Measurements from ENCODE around the gene MPL.

The MPL gene

DNA sequence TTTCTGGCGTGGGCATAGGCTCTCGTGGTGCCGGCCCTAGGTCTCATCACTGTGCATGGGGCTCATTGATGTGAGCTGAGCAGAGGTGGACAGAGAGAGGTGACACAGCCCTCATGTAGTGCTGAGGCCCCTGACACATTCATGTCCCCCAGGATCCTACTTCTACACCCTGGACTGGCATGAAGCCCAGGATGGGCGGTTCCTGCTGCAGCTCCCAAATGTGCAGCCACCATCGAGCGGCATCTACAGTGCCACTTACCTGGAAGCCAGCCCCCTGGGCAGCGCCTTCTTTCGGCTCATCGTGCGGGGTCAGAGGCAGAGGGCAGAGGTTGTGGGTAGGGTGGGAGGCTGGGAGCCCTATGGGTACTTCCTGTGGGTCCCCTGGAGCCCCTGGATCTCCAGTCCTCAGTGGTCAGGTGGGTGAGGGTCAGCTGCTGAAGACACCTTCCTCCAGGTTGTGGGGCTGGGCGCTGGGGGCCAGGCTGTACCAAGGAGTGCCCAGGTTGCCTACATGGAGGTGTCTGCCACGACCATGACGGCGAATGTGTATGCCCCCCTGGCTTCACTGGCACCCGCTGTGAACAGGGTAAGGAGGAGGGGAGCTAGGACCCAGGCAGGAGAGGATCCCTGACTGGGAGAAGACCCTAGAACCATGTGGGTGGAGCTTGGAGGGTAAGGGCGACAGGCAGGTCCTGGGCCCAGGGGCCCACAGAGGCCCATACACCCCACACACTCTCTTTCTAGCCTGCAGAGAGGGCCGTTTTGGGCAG lies 30.7 kb upstream of the MPL start:
- no peak for DNase-seq (ENCODE audit: low spot score)

DNA sequence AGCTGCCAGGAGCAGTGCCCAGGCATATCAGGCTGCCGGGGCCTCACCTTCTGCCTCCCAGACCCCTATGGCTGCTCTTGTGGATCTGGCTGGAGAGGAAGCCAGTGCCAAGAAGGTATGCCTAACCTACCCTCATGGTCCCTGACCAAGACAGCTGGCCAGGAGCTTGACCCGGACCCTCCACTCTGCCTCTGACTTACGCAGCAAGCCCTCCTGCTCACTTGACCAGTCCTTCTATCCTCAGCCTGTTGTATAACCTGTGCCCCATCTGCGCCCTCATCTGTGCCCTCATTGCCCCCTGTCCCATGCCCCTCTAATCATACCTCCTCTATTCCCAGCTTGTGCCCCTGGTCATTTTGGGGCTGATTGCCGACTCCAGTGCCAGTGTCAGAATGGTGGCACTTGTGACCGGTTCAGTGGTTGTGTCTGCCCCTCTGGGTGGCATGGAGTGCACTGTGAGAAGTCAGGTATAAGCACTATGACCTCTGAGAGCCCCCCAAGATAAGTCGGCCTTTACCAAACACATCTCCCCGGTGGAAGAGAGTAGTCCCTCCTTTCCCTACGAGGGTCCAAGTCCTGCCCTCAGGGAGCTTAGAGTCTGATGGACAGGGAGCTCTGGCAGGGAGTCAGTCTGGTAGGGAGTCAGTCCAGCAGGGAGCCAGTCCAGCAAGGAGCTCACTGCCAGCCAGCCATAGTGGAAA lies 30.0 kb upstream of the MPL start:
- no peak for DNase-seq (ENCODE audit: low spot score)

DNA sequence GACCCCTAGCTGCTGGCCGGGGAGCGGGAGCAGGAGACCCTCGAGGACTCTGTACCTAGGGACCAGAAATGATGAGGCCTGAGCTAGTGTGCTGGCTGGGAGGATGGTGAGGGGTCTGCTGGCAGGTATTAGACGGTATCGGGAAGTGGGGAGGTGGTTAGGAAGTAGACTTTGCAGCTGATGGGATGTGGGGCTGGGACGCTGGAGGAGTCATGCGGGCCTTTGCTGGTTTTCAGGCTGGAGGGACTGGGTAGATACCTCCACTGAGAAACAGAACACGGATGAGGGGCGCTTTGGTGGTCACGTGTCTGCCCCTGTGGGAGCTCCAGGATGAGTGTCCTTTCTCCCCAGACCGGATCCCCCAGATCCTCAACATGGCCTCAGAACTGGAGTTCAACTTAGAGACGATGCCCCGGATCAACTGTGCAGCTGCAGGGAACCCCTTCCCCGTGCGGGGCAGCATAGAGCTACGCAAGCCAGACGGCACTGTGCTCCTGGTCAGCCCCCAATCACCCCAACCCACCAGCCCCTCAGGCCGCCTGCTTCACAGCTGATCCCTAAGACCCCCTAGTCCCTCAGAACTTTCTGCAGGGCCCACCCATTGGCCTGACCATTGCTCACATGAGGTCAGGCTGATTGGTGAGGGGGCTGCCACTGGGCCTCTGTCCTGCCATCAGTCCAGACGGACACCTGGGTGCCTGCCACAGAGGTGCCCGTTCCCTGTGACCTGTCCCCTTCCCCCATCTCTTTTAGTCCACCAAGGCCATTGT lies 28.8 kb upstream of the MPL start:
- DNase-seq (ENCODE audit: low spot score) = no peak

DNA sequence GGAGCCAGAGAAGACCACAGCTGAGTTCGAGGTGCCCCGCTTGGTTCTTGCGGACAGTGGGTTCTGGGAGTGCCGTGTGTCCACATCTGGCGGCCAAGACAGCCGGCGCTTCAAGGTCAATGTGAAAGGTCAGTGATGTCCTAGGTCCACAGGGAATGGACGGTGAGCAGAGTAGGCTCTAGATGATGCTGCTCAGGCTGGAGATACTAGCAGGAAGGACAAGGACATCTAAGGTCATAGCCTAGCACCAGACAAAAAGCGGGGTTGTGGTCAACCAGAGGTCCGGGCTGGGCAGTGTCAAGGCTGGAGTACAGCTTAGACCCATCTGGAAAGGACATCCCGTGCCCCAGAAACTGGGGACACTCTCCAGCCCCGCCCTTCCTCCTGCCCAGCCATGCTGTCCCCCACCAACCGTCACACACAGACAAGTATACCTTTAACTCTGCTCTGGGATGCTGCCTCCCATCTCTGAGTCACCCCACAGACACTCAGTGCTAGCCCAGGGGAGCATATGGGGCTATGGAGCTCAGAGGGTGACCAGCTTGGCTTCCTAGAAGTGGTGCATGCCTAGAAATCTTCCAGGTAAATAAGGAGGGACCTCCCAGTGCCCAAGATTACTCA lies 28.1 kb upstream of the MPL start:
- no peak for DNase-seq (ENCODE audit: low spot score)

DNA sequence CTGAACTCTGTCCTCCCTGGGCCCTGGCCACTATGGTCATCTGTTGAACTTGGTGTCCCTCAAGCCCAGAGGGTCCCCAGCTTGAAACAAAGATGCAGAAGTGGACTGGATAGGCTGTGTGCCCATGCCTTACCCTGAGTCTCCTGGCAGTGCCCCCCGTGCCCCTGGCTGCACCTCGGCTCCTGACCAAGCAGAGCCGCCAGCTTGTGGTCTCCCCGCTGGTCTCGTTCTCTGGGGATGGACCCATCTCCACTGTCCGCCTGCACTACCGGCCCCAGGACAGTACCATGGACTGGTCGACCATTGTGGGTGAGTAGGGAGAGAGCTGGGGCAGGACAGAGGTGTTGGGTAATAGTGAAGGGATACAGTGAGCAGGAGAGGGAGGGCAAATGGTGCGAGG lies 26.1 kb upstream of the MPL start:
- no peak for DNase-seq (ENCODE audit: low spot score)

DNA sequence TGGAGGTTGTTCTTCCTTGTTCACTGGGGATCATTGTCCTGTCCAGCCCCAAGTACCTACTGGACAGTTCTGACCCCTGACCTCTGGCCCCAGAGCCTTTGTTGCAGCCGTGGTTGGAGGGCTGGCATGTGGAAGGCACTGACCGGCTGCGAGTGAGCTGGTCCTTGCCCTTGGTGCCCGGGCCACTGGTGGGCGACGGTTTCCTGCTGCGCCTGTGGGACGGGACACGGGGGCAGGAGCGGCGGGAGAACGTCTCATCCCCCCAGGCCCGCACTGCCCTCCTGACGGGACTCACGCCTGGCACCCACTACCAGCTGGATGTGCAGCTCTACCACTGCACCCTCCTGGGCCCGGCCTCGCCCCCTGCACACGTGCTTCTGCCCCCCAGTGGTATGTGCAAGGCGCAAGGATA lies 25.4 kb upstream of the MPL start:
- no peak for DNase-seq (ENCODE audit: low spot score)

DNA sequence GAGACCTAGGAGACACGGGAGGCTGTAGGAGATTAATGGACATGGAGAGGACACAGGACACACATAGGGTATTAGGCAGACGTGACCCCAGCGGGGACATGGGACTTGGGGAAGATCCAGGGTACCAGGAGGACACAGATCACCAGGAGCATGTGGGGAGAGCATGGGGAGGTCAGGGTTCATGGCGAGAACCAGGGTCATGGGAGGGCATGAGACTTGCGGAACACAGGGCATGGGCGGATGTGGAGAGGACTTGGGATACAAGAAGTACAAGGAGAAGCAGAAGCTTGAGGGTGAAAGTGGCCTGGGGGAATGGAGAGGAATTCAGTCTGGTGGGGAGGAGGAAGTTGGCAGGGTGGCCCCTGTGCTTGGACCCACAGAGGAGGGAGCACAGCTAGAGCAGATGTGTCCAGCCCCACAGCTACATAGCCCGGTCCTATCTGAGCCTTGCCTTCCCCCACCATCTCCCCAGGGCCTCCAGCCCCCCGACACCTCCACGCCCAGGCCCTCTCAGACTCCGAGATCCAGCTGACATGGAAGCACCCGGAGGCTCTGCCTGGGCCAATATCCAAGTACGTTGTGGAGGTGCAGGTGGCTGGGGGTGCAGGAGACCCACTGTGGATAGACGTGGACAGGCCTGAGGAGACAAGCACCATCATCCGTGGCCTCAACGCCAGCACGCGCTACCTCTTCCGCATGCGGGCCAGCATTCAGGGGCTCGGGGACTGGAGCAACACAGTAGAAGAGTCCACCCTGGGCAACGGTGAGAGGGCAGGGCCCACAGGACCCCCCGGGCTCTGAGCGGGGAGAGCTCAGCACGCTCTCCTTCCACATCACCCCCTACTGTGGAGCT lies 24.7 kb upstream of the MPL start:
- DNase-seq (ENCODE audit: low spot score) = no peak

DNA sequence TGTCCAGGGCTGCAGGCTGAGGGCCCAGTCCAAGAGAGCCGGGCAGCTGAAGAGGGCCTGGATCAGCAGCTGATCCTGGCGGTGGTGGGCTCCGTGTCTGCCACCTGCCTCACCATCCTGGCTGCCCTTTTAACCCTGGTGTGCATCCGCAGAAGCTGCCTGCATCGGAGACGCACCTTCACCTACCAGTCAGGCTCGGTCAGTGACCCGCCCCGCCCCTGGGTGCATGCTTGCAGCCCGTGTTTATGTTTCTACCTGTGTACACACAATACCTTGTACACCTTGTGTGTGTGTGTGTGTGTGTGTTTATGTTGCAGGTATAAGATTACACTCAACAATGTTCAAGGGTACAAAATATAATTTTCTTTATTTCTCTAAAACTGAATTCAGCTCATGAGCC lies 23.8 kb upstream of the MPL start:
- DNase-seq (ENCODE audit: low spot score) = no peak

DNA sequence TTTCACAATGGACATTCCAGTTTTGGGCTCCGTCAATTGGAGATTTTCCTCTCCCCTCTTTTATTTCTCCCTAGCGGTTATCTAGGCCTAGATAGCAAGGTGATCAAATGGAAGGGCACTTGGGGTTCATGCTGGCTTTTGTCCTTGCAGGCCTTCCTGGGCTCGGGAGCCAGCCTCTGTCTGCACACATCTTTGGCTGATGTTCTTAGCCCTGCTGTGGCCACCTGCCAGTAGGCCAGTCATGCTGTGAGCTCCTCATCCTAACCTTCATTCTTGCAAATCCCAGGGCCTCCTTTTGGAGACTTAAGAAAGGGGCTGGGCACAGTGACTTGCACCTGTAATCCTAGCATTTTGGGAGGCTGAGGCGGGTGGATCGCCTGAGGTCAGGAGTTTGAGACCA lies 23.4 kb upstream of the MPL start:
- no peak for DNase-seq (ENCODE audit: low spot score)

DNA sequence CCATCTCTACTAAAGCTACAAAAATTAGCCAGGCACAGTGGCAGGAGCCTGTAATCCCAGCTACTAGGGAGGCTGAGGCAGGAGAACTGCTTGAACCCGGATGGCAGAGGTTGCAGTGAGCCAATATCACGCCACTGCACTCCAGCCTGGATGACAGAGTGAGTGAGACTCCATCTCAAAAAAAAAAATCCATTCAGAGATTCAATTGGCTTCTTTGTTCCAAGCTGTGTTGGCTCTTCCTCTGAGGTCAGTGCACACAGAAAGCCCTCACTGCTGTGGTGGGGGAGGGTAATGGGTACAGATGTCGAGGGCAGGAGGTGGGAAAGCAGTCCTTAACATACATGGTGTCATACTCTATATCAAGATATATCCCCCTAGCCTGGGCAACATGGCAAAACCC lies 22.1 kb upstream of the MPL start:
- no peak for DNase-seq (ENCODE audit: low spot score)

DNA sequence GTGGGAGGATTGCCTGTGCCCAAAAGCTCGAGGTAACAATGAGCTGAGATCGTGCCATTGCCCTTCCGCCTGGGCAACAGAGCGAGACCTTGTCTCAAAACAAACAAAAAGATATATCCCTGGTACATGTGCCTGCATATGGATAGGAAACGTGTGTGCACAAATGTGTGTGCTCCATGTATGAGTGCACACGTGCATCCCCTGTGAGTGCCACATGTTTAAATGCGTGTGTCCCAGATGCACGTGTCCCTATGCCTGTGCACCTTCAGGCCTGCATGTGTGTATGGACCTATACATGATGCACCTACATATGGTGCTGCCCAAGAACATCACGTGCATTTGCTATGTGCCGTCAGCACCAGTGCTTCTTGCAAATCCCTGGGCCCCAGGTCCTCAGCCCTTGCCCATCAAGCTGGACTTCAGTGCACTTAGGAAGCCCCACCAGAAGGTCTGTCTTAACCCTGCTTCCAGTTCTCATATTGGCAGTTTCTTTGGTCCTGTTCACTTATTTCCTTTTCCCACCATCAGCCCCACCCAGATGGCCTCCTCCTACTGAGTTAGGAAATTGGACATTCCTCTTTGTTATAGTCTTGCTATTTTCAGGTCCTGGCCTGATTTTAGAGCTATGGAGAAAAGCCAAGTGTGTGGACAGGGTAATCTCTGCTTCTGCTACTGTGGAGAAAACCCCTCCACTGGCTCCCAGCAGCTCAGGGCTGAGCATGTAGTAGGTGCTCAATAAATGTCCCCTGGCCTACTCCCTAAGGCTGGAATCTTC lies 21.5 kb upstream of the MPL start:
- DNase-seq (ENCODE audit: low spot score) = no peak

DNA sequence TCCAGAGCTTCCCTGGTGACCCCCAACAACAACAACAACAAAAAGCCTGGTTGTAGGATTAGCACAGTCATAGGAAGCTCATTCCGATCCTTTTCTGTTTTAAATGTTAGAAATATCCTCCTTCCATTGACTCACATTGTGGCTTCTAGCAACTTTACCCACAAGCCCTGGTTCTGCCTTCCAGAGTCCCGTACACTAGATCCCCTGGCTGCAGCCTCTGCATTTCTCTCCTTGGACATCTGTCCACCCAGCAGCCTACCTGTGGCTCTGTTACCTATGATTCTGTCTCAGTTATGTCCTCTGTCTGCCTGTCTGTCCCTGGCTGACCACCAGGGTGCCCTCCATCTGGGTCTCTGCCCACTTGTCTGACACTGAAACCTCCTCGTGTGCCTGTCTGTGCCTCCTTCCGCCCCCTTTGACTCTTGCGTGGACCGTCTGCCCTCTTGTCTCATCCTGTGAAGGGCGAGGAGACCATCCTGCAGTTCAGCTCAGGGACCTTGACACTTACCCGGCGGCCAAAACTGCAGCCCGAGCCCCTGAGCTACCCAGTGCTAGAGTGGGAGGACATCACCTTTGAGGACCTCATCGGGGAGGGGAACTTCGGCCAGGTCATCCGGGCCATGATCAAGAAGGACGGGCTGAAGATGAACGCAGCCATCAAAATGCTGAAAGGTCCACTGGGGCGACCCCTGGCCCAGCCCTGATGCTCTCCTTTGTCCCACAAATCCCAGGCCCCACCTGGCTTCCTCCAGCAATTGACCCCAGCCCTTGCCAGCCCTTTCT lies 20.7 kb upstream of the MPL start:
- DNase-seq (ENCODE audit: low spot score) = no peak

DNA sequence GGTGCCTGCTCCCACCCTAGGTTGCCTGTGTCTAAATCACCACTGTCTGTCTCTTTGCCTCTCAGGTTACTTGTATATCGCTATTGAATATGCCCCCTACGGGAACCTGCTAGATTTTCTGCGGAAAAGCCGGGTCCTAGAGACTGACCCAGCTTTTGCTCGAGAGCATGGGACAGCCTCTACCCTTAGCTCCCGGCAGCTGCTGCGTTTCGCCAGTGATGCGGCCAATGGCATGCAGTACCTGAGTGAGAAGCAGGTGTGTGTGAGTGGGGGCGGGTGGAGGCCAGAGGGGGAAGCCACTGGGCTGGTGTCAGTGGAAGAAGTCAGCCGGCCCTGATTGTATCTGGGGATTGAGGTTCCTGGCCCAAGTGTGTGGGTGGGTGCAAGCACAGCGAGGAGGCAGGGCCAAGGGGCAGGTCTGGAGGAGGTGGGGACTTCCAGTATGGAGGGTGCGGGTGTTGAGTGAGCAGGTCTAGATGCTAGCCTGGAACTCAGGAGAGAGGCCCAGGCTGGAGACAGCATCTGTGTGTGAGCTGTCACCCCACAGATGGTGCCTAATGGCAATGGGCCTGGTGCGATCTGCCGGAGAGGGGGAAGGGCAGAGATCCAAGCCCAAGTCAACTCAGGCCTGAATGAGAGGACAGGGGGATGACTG lies 19.7 kb upstream of the MPL start:
- DNase-seq (ENCODE audit: low spot score) = no peak

DNA sequence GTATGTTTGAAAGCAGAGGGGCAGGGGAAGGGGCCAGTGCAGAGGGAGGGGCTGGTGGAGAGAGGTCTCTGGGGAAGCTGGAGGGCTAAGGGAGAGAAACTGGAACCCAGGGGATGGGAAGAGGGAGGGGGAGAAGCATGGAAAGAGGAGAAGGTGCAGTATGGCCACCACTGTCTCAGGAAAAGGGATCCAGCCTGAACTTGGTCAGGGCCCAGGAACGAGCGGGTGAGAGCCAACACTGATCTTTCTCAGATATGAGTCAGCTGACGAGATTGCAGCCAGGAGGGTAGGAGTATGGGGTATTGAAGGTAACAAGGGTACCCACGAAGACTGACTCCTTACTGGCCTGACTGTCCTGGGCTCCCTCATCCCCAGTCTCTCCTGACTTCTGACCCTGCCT lies 18.8 kb upstream of the MPL start:
- no peak for DNase-seq (ENCODE audit: low spot score)

DNA sequence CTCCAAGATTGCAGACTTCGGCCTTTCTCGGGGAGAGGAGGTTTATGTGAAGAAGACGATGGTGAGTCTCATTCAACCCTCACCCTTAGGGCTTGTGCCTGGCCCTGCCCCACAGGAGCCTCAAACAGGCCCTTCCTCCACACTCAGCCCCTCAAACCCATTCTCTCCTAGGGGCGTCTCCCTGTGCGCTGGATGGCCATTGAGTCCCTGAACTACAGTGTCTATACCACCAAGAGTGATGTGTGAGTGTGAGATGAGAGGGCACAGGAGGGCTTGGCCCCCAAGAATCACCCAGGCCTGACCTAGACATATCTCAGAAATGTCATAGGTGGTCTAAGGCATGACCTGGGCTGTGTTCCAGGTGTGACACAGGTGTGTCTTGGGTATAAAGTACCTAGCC lies 18.3 kb upstream of the MPL start:
- DNase-seq (ENCODE audit: low spot score) = no peak

DNA sequence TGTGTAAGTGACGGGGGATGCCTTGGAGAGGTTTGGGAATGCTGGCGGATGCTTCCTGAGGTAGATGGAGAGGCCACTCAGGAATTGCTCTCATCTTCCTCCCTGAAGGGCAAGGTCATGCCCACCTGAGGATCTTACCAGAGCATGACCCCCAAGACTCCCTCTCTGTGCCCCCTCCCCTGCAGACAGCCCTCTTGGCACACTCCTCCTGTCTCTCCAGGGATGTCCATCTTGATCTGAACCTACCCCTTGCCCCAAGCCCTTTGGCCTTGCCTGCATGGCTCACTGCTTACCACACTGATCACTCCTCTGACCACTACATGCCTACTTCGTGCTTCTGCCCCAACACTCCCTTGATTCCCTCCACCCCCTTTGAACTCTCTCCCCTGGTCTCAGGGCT lies 17.9 kb upstream of the MPL start:
- no peak for DNase-seq (ENCODE audit: low spot score)

DNA sequence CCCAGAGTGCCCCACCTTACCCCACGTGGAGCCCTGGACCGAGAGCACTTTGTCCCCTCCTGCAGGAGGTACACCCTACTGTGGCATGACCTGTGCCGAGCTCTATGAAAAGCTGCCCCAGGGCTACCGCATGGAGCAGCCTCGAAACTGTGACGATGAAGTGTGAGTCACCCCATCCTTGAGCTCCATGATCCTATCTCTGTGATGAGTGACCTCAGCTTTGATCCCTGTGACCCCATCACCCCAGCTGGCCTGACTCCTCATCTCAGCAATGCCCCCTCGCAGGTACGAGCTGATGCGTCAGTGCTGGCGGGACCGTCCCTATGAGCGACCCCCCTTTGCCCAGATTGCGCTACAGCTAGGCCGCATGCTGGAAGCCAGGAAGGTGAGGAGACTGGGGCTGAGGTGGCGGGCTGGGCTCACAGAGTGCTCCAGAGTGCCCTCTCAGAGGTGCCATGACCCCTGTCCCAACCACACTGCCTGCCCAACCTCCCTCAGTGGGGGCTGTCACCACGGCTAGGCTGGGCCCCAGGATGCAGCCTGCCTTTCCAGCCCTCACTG lies 16.2 kb upstream of the MPL start:
- DNase-seq (ENCODE audit: low spot score) = no peak

DNA sequence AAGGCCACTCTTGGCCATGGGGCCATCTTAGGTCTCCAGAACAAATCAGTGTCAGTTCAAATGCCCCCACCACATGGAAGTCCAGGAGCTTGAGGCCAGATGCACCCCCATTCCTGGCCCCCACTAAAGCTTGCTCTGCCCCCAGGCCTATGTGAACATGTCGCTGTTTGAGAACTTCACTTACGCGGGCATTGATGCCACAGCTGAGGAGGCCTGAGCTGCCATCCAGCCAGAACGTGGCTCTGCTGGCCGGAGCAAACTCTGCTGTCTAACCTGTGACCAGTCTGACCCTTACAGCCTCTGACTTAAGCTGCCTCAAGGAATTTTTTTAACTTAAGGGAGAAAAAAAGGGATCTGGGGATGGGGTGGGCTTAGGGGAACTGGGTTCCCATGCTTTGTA lies 15.1 kb upstream of the MPL start:
- no peak for DNase-seq (ENCODE audit: low spot score)

DNA sequence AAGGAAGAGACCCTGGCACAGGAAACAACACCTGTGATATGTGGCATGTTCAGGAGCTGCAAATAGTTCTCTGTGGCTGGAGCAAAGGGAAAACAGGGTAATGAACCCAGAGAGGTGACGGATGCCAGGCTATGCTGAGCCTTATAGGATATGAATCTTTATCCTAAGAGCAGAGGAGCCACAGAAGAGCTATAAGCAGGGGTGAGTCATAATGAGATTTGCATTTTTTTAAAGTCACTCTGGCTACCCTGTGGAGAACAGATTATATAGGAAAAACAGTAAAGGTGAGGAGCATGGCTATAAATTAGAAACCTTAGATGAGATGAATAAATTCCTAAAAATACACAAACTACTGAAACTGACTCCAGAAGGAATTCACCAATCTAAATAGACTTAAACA lies 12.8 kb upstream of the MPL start:
- DNase-seq (ENCODE audit: low spot score) = no peak
